Measurements from ENCODE around the gene ELOVL6. TPM values are rescaled to one million over a fixed set of nuclear protein-coding genes. Genes with fewer than 3 reads are reported as not detected.

The ELOVL6 gene
- total RNA-seq, 1 donor from 2014 or later = 3.6 TPM

DNA sequence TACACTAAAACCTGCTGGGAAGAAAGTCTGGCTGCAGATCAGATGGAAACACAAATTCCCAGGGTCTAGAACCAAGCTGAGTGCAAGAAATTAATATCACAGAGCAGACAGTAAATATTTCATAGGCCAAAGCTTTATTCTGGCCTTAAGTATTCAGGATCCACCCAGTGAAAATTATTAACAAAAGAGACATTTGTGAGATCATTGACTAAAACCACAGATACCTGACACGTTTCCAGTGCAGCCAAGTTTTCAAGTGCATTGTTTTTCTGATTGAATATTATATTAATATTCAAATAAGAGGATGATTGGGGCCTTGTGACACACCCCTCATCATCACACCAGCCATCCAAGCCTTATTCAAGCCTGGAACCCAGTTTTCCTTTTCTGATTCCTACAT is 10.3 kb downstream of the ELOVL6 start:
- Histone ChIP-seq H3K36me3 (no peaks in the 10 kb centered on the region), H3K27ac (no peak overlapping the region), H3K27me3 (ENCODE audit: low read depth) (no peaks in the 10 kb centered on the region), H3K4me1 (no peaks in the 10 kb centered on the region), H3K9me3 (no peaks in the 10 kb centered on the region), H3K4me3 (no peak overlapping the region)
- DNase-seq = no peak
- intact Hi-C loops (cut with DNase I) = no loop called here
- TF ChIP-seq, protein P1, sequence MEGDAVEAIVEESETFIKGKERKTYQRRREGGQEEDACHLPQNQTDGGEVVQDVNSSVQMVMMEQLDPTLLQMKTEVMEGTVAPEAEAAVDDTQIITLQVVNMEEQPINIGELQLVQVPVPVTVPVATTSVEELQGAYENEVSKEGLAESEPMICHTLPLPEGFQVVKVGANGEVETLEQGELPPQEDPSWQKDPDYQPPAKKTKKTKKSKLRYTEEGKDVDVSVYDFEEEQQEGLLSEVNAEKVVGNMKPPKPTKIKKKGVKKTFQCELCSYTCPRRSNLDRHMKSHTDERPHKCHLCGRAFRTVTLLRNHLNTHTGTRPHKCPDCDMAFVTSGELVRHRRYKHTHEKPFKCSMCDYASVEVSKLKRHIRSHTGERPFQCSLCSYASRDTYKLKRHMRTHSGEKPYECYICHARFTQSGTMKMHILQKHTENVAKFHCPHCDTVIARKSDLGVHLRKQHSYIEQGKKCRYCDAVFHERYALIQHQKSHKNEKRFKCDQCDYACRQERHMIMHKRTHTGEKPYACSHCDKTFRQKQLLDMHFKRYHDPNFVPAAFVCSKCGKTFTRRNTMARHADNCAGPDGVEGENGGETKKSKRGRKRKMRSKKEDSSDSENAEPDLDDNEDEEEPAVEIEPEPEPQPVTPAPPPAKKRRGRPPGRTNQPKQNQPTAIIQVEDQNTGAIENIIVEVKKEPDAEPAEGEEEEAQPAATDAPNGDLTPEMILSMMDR (IDR thresholded peaks at IDR 0.05) = no peak
- ATAC-seq = no peak

DNA sequence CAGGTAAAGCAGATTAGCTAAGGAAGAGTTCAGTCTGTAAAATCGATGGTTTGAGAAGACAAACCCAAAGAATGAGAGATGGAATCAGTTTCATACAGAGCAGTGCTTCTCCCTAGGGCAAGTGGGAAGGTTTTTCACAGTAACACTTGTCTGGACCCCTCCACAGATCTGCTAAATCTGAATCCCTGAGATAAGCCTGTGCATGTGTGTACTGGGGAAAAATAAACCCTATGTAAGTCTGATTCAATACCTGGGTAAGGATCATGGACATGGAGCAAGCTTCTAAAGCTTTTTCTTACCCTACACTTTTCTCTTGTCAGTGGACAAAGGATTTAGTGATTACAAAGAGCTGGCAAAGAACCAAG is 13.6 kb downstream of the ELOVL6 start:
- intact Hi-C loops (cut with DNase I) = no loop called here
- ATAC-seq = no peak
- no peaks in the 10 kb centered on the region for H3K4me1 ChIP-seq
- H3K36me3 ChIP-seq = no peaks in the 10 kb centered on the region
- no peaks in the 10 kb centered on the region for H3K27me3 ChIP-seq (ENCODE audit: low read depth)
- TF ChIP-seq, protein P1 (IDR thresholded peaks at IDR 0.05) = no peak
- no peaks in the 10 kb centered on the region for H3K9me3 ChIP-seq
- H3K4me3 ChIP-seq = no peak overlapping the region
- no peak overlapping the region for H3K27ac ChIP-seq
- DNase-seq = no peak

DNA sequence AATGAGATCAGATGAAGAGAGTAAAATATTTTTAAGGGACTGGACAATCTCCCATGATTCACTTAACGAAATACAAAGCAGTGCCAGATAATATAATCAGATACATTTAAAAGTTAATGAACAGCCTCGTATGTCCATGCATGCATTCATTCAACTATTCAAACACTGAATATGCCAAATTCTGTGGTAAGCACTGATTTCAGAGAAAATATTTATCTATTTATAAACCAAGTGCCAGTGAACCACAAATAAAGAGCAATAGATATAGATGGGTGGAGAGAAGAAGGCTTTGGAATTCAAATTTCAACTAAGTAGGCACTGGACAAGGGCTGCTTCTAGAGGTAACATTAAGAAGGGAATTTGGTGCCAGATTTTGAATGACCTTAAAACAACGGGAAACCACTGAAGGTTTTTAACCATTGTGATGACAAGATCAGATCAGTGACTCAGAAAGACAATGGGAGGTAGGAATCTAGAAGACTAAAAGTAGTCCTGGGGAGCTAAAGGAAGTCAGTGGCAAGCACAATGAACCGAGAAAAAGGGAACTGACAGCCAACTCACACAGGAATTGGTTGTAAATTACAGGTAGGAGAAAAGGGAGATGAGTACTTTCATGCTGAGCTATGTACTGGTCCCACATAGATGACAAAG is 14.2 kb downstream of the ELOVL6 start:
- Histone ChIP-seq H3K4me1 (no peaks in the 10 kb centered on the region), H3K4me3 (no peak overlapping the region), H3K27me3 (ENCODE audit: low read depth) (no peaks in the 10 kb centered on the region), H3K9me3 (no peaks in the 10 kb centered on the region), H3K36me3 (no peaks in the 10 kb centered on the region), H3K27ac (no peak overlapping the region)
- DNase-seq (no peak), ATAC-seq (no peak)
- intact Hi-C loops (cut with DNase I) = no loop called here
- TF ChIP-seq, protein P1 (IDR thresholded peaks at IDR 0.05) = no peak

DNA sequence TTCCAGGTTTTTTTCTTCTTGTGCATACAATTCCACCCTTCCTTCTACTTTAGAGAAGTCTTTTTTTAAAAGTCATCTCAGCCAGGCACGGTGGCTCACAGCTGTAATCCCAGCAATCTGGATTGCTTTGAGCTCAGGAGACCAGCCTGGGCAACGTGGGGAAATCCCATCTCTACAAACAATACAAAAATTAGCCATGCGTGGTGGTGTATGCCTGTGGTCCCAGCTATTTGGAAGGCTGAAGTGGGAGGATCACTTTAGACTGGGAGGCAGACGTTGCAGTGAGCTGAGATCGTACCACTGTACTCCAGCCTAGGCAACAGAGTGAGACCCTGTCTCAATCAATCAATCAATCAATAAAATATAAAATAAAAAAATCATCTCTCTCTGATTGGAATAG is 14.8 kb downstream of the ELOVL6 start:
- TF ChIP-seq, protein P1 (IDR thresholded peaks at IDR 0.05) = no peak
- intact Hi-C loops (cut with DNase I) = no loop called here
- Histone ChIP-seq H3K9me3 (no peaks in the 10 kb centered on the region), H3K4me3 (no peak overlapping the region), H3K27ac (no peak overlapping the region), H3K4me1 (no peaks in the 10 kb centered on the region), H3K36me3 (no peaks in the 10 kb centered on the region), H3K27me3 (ENCODE audit: low read depth) (no peaks in the 10 kb centered on the region)
- ATAC-seq (no peak), DNase-seq (no peak)

DNA sequence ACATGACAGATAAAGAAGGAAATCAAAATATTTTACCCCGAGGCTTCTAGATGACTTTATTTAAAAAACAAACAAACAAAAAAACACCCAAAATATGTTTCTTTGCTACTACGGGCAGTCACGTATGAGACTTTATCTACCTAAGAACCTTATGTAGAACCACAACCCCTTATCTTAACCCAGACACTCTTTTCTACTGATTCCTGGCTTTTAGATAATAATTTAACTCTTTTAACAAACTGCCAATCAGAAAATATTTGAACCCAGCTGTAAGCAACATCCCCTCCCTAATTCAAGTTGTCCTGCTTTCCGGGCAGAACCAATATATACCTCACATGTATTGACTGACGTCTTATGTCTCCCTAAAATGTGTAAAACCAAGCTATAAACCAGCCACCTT is 15.4 kb downstream of the ELOVL6 start:
- intact Hi-C loops (cut with DNase I) = no loop called here
- no peaks in the 10 kb centered on the region for H3K27me3 ChIP-seq (ENCODE audit: low read depth)
- no peaks in the 10 kb centered on the region for H3K4me1 ChIP-seq
- DNase-seq (no peak), ATAC-seq (no peak)
- H3K9me3 ChIP-seq = no peaks in the 10 kb centered on the region
- H3K4me3 ChIP-seq = no peak overlapping the region
- TF ChIP-seq, protein P1 (IDR thresholded peaks at IDR 0.05) = no peak
- H3K36me3 ChIP-seq = no peaks in the 10 kb centered on the region
- H3K27ac ChIP-seq = no peak overlapping the region
